Left cardiac atrium (tissue), 4 donors: ENCODE results near the gene CYTH1. TPM values are rescaled to one million over a fixed set of nuclear protein-coding genes. Genes with fewer than 3 reads are reported as not detected.
"Not testable (repeated sequence)": the region's sequence is repeated elsewhere in the genome, so short reads cannot be mapped to it uniquely, and the experiment has no call there.

Experiments used
- ATAC-seq, 2 donors: fragments of 200-7000 bp; cut with Tn5 transposase; one replicate each; pipeline ENCODE4 v1.9.1; 2020; ENCODE audit warnings: mild to moderate bottlenecking in 2 of 2, moderate library complexity in 2 of 2
- DNase-seq: peaks from one replicate; pipeline ENCODE4 v3.0.0-alpha.2; 2020
- intact Hi-C, 2 donors: fragments of 100-400 bp; cut with DNase I; formaldehyde crosslinking; loops; one replicate each; pipeline versions ENCODE4 v1.14.1 to v1.15.1; 2022 to 2023
- total RNA-seq, 2 donors: library from RNA; stranded (reverse); fragmentation: NEBNext Ultra II Directional; extraction: Animal tissue kit (Norgen Biotek cat#: 25700); gene quantifications; one replicate each; pipeline ENCODE4 v1.2.1, GENCODE V29; 2021
- donor health status: DM: no; HTN: yes; CAD: no.
- donor health status: DM: no; HTN: yes; CAD: no; lungs with severe emphysema.
- donor health status: DM: yes; HTN: yes; CAD: no.
- donor health status: Dilated cardiomyopathy.

CYTH1 gene
- total RNA-seq, 2 donors from 2014 or later = 33.9 to 45.3 TPM

GRCh38 chr17:78684026-78684425 lies 98.0 kb downstream of the CYTH1 start:
- intact Hi-C loops = no loop called here
- no peak for ATAC-seq
- no peak for DNase-seq

- intact Hi-C loops = no loop called here
- no peak for DNase-seq
- ATAC-seq = no peak
These were observed 98.6 kb downstream of the CYTH1 start for GRCh38 chr17:78683408-78683961.

GRCh38 chr17:78682363-78682762 lies 99.7 kb downstream of the CYTH1 start:
- intact Hi-C loops = no loop called here
- DNase-seq (no peak), ATAC-seq (no peak)

GRCh38 chr17:78680436-78680835 lies 101.6 kb downstream of the CYTH1 start:
- ATAC-seq (no peak), DNase-seq (no peak)
- intact Hi-C loops = no loop called here

- no peak for DNase-seq
- intact Hi-C loops = no loop called here
- no peak for ATAC-seq
These were observed 102.3 kb downstream of the CYTH1 start for GRCh38 chr17:78679495-78680395.

GRCh38 chr17:78678711-78679110 lies 103.4 kb downstream of the CYTH1 start:
- DNase-seq (no peak), ATAC-seq (no peak)

GRCh38 chr17:78678222-78678557 lies 103.9 kb downstream of the CYTH1 start:
- intact Hi-C loops = no loop called here
- no peak for DNase-seq
- no peak for ATAC-seq

More at GRCh38 chr17:78678711-78679110, 103.4 kb downstream of the CYTH1 start:
- intact Hi-C loops = no loop called here

GRCh38 chr17:78677303-78678221 lies 104.5 kb downstream of the CYTH1 start:
- DNase-seq (no peak), ATAC-seq (no peak)
- intact Hi-C loops = no loop called here

GRCh38 chr17:78676412-78677302 lies 105.4 kb downstream of the CYTH1 start:
- ATAC-seq (no peak), DNase-seq (no peak)
- intact Hi-C loops = no loop called here

GRCh38 chr17:78675836-78676235 lies 106.2 kb downstream of the CYTH1 start:
- intact Hi-C loops = no loop called here
- DNase-seq (no peak), ATAC-seq (no peak)

GRCh38 chr17:78675316-78675616 lies 106.8 kb downstream of the CYTH1 start:
- ATAC-seq = no peak
- intact Hi-C loops = no loop called here

GRCh38 chr17:78674595-78675315 lies 107.3 kb downstream of the CYTH1 start:
- intact Hi-C loops = no loop called here
- no peak for DNase-seq
- no peak for ATAC-seq

More at GRCh38 chr17:78675316-78675616, 106.8 kb downstream of the CYTH1 start:
- DNase-seq = no peak

GRCh38 chr17:78674156-78674555 lies 107.9 kb downstream of the CYTH1 start:
- ATAC-seq (no peak), DNase-seq (no peak)
- intact Hi-C loops = no loop called here

GRCh38 chr17:78673395-78673794 lies 108.7 kb downstream of the CYTH1 start:
- DNase-seq (no peak), ATAC-seq (no peak)
- intact Hi-C loops = no loop called here

GRCh38 chr17:78672871-78673371 lies 109.2 kb downstream of the CYTH1 start:
- intact Hi-C loops = no loop called here
- DNase-seq (no peak), ATAC-seq (peak in 1 of 2 donors; percentile 9)

GRCh38 chr17:78672005-78672404 lies 110.1 kb downstream of the CYTH1 start:
- no peak for ATAC-seq
- intact Hi-C loops = no loop called here

GRCh38 chr17:78671726-78672001 lies 110.4 kb downstream of the CYTH1 start:
- DNase-seq, ATAC-seq, intact Hi-C loops: not testable (repeated sequence)

More at GRCh38 chr17:78672005-78672404, 110.1 kb downstream of the CYTH1 start:
- no peak for DNase-seq
